D721Med (cell line): ENCODE data around the gene INO80C.

Experiments
- DNase-seq: peaks from one replicate; pipeline ENCODE4 v3.0.0; 2011; ENCODE audit warnings: low spot score; ENCODE audit not compliant: insufficient read length
- FAIRE-seq: peaks from 2 replicates; lab custom pipeline; 2011; peaks lifted over from hg19 to GRCh38; lab: Jason Lieb, UNC
- CTCF ChIP-seq: IDR thresholded peaks from 2 replicates; pipeline ENCODE4 v1.5.1; 2012; ENCODE audit warnings: mild to moderate bottlenecking, control low read depth; ENCODE audit not compliant: insufficient read depth; ENCODE audit errors: missing control alignments

The INO80C gene

GRCh38 chr18:35507192-35507591 lies 9.4 kb upstream of the INO80C start:
- DNase-seq (no peak), FAIRE-seq (no peak)
- no peak for TF ChIP-seq CTCF

- FAIRE-seq (no peak), DNase-seq (no peak)
- no peak for TF ChIP-seq CTCF
Observed at GRCh38 chr18:35506024-35506712, 8.4 kb upstream of the INO80C start.

GRCh38 chr18:35504996-35505395 lies 7.2 kb upstream of the INO80C start:
- TF ChIP-seq CTCF = no peak

GRCh38 chr18:35502052-35502451 lies 4.3 kb upstream of the INO80C start:
- DNase-seq (no peak), FAIRE-seq (no peak)
- TF ChIP-seq CTCF = no peak

More at GRCh38 chr18:35504996-35505395, 7.2 kb upstream of the INO80C start:
- no peak for FAIRE-seq
- DNase-seq = no peak

GRCh38 chr18:35501369-35501768 lies 3.6 kb upstream of the INO80C start:
- FAIRE-seq (no peak), DNase-seq (no peak)
- TF ChIP-seq CTCF = no peak

- DNase-seq (no peak), FAIRE-seq (no peak)
- no peak for TF ChIP-seq CTCF
Observed at GRCh38 chr18:35500113-35500512, 2.4 kb upstream of the INO80C start.

GRCh38 chr18:35497027-35497369 lies 762 bp downstream of the INO80C start:
- DNase-seq (no peak), FAIRE-seq (no peak)
- no peak for TF ChIP-seq CTCF
